HG03565 (cell line): Measurements from ENCODE around the gene GSDME.

Experiments
- ATAC-seq: cut with Tn5 transposase; IDR thresholded peaks from one replicate; pipeline ENCODE4 v1.9.1; 2021; ENCODE audit warnings: mild to moderate bottlenecking, moderate library complexity; ENCODE audit not compliant: unreplicated experiment

Gene GSDME

DNA sequence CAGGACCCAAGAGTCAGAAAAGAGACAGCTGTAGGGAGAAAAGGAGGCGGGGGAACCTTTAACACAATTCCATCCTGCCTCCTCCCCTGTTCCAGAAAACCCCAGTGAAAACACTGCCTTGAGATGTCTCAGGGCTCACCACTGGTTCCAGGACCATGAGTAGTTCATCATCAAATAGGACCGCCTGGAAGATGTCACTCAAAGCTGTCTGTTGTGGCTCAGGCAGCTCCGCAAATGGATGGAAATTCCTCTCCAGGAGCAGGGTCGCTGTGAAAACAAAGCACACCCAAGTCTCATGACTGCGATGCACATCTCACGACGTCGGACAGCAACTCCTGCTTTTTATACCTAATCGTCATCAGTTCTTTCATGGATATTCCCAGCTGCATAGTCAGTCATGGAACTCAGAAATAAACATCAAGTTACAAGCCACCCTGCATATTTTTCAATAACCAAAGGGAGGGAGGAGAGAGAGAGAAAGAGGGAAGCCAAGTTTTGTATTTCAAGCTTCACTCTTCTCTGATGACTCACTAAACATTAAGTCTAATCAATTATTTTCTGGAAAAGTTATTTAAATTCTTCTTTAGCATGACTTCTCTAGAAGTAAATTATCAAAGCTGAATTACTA, 49.2 kb downstream of the GSDME start:
- no peak for ATAC-seq

DNA sequence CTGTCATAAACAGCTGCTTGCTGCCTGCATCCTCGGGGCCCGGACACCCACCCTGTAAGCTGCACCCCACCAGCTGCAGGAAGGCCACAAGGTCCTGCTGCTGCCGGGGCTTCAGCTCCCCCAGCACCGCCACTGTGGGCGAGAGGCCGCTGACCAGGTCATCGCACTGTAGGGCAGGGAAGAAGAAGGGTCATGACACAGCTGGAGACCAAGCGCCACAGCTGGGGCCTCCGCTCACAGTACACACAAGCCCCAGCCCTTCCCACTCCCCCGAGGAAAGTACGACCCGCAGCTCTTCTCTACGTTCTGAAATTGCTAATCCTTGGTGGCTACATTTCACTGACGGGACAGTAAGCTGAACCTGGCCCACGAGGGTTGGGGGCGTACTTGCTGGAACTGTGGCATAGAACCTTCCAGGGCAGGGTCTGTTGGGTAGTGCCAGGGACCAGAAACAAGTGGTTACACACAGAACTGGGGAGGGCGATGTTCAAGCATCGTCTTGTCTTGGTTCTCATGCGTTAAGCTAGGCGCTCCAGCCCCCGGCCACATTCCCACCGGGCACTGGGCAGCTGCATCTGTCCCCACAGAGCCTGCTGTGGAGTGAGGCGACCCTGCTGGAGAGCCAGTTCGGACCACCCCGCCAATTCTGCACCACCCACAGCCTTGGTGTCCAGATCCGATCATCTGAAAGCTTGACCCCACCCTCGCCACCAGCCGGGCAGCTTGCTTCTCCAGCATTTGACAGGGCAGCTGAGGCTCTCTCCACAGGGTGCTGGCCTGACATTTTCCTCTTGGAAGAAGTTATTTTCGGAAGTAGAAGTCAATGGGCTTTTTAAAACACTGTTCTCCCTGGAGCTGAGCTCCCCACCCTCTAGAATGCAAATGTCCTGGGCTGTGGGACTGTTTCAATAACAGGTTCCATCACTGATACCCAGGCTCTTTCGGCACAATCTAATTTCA, 50.8 kb downstream of the GSDME start:
- no peak for ATAC-seq

DNA sequence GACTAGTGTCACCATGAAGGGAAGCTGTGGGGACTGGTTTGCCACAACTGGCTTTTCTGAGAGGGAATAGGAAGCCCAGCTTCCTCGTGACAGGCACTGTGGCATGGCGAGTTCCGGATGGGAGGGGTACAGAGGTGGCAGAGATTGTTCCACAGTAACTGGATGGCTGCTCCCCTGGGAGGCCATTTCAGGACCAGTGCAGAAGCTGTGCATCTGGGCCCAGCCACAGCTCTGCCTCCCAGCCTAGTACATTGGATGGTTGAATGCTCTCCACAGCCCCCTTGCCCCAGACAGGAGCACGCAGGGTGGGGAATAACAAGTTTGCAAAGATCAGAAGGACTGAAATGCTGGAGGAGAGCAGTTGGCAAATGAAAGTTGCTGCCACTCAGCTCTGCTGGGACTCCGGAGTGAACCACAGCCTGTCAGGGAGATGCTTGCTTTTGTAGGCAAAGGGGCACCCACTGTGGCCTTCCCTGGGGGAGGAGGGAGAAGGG, 51.8 kb downstream of the GSDME start:
- no peak for ATAC-seq

DNA sequence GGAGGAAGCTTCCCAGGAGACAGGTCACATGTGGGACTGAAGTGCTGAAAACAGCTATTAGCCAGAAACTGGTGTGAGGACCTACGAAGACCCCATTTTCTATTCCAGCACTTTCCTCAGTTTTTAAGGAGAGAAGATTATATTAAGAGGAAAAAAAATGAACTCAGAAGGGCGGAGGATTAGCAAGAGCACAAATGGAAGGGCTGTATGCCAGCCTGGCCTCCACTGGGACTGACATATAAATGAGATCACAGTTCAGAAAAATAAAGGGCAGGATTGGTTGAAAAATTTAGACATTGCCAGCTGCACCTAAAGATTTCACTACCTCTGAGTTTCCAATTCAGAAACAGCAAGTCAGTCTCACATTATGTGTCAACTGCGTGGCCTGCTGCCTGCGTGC, 53.0 kb downstream of the GSDME start:
- no peak for ATAC-seq

DNA sequence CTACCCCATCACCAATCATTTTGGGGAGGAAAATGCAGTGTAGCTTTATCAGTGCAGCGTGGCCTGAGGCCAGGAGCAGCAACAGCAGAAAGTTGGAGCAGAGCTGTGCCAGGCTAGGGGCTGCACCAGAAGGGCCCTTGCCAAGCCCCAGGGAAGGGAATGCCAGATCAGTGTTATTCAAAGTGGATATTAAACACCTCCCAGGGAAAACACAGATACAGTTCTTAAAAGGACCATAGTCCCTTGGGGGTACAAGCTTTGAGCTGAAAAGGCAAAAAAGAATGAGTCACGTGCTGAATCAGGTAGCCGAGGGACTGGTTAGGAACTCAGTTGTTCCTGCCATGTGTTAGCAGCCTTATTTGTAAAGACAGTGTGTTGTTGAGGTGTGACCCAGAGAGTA, 54.0 kb downstream of the GSDME start:
- ATAC-seq: no peak

DNA sequence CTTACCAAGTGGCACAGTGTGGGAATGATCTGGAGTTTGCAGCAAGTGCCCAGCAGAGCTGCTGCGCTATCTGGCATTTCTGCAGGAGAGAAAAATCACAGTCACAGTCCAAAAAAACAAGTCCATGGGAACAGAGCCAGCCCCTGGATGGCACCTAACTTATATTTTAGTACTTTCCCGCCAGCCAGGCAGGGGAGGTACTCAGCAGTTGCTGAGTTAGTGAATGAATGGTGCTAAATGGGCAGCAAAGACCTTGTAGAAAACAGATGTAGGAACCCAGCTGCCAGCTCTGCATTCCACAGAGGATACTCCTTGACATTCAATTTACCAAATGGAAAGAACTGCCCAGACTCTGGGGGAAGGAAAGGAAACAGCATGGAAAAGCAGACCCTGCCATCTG, 54.5 kb downstream of the GSDME start:
- no peak for ATAC-seq

DNA sequence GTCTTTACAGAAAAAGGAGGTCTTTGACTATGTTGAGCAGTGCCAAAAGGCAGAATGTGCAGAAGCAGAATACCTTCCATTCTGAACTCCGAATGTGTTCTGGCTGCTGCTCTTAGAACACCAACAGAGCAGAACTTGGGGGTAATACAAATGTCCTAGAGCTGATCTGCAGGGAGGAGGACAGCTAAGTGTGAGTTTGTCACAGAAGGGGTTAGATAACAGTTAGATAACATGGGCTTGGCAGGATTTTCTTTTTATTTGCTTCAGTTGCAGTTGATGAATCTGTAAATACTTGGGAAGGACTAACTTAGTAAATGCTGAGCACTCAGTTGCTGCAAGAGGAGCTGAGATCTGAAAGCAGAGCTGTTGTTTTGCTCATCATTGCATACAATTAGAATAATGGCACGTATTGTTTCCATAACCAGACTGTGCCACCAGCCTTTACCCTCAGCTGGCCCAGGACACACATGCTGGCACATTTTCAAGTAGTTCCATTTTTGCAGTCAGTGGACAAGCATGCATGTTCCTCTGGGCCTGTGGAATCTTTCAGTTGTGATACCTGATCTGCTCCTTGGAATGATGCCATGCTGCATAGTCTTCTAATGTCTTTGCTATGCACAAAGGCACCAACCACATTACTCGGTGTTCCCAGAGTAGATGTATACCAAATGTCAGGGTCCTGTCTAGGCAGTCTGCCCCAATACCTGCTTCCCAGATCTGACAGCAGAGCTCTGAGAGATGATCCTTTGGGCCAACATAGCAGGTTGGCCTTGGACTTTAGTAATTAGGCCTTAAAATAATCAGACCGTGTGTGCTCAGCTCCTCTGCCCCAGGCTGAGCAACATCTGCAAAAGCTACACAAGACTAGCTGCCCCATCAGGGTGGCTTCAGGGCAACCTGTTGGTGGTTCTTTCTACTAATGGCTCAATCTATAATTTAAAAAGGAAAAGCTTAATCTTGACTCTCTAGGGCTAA, 55.7 kb downstream of the GSDME start:
- ATAC-seq: no peak

DNA sequence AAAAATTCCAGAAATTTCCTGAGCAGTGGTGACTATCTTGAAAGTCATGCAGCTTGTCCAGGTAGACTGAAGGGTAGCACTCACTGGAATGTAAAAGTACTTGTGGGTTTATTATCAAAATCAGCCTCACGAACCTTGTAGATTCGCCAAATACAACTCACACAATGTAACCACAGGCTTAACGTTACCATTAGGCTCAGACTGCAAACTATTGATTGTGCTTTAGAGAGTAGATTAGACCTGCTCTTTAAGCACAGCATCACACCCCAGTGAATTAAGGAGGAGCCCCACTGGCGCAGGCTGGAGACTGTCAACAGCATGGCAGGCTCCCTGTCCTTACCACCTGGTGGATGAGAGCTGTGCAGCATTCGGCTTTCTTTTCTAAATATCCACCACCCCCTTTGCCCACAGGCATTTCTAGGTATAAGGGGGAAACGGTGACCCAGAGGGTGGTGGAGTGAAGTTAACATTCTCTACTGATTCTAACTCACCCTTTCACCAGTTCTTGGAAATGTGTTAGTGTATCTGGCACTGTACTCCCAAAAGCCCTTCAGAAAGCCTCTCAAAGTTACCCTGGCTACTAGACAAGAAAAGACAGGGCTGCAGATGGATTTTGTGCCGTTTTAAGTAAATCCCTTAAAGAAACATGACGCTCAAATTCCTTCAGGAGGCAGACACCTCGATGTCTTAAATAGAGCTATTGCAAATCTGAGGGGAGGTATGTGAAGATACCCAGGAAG, 56.6 kb downstream of the GSDME start:
- no peak for ATAC-seq

DNA sequence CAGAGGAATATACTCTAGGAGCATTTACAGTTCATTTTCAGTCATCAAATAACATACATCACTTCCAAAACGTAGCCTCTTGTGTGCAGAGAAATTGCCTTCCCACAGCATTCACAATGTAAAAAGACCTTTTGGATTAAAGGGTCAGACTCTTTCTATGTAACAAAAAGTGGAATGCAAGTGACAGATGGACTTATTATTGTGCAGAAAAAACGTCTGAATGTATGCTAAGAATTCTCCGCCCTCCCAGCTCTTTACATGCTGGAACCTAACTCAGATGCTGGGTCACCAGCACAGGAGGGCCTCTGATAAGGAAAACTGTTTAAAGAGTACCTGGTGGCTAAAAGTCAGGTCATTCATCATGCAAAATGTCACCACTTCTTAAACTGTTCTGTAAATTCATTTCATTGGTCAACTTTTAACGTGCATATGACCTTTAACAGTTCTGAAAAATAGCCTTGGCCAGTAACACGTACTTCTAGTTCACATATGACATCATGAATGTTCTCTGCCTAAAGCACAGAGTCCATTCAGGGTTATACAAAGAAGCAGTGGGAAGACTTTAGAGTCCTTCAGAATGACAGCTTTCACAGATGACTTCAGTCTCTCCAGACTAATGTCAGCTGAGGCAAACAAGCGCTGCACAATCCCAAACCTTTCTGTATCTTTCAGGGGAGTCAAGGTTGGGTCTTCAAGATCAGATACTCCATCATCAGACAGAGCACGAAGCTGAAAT, 58.6 kb downstream of the GSDME start:
- no peak for ATAC-seq

DNA sequence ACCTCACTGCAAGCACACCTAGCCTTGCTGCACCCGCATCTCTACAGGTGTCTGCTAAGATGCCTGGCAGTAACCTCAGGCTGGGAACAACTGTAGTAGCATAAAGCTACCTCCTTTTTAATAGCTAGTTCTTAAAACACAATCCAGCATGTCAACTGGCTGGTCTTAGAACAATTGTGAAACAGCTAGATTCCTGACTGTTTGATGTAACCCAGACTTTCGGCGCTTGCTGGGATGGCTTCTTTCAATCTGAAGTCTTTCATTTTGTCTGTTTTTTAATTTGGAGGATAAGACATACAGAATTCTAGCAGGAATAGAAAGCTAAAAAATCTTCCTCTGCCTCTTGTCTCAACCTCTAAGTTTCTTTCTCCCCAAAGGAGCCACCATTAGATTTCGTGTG, 59.8 kb downstream of the GSDME start:
- no peak for ATAC-seq

DNA sequence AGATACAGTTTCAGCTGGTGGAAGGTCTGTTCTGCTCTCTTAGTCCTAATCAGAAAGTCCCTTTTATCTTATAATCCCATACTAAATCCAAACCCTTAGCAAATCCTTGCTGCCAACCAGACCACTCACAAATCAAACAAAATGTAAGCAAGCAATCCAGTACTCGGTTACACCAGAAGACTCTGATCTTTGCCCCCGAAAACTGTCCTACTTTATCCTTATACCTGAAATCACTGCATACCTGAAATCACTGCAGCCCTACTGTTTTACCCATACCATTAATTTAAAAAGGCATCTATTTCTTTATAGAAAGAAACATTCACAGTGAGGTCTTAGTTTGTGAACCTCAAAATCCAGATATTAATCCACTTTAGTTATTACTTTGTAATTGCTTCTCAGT, 64.7 kb downstream of the GSDME start:
- no peak for ATAC-seq

DNA sequence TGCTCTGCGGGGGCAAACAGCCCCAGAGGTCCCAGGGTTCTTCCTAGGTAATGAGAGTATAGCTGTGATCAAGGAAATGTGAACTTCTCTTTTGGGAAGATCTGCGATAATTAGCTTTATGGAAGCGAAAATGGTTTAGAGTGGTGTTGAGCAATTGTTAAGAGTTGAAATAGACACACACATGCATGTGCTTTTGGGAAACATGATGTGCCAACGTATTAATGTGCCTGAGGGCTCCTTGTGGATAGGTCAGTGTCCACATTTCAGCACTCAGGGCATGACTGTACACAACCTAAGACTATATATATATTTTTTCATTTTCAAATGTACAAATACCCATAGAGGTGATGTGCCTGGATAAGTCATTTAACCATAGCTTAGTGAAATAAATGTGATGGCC, 67.0 kb downstream of the GSDME start:
- no peak for ATAC-seq

DNA sequence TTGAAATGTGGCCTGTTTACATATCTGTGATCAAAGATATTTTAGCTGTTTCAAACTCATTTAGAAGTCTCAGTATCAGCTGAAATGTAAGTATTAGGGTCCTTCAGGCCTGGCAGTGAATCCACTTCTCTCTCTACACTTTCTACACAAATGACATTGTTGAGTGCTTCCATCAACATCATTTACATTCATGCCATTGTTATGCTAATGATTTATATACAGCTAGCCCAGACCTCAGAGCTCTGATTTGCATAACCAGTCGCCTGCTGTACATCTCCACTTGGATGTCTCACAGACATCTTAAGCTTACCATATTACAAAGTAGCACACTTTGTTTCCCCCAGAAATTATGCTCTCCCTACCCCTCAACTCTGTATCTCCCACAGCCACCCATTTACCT, 71.6 kb downstream of the GSDME start:
- no peak for ATAC-seq

DNA sequence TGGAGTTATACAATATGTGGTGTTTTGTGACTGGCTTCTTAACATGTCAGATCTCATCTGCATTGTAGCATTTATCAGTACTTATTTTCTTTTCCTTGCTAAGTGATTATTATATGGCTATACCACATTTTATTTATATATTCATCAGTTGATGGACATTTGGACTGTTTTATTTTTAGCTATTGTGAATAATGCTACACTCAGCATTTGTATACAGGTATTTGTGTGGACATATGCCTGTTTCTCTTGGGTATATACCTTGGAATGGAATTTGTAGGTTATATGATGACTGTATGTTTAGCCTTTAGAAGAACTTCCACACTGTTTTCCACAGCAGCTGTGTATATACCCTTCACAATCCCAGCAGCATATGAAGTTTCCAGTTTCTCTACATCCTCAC, 86.5 kb downstream of the GSDME start:
- no peak for ATAC-seq

DNA sequence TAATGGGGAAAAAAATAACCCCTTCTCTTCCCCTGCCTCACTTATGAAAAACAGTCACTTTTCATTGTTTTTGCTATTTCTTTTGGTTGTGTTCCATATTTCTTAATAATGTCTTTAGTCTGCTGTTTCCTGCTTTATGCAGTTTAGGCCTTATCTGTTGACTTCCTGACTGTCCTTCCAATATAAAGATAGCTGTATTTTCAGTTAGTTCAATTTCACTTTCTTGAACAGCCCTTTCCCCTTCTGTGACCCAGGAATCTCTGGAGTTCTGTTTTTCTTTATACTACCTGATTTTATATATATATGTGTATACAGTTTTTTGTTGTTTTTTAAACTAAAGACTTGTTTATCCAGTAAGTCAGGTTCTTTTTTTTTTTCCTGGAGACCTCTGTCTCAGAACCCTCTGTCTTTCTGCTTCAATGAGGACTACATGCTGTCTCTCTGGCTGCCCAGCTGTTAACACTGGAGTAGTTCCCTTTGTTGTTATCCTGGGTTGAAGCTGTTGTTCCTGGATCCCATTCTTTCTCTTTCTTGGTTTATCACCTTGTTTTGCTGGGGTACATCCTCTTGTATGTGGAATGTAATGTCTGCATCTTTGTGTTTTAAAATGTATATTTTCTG, 87.2 kb downstream of the GSDME start:
- no peak for ATAC-seq

DNA sequence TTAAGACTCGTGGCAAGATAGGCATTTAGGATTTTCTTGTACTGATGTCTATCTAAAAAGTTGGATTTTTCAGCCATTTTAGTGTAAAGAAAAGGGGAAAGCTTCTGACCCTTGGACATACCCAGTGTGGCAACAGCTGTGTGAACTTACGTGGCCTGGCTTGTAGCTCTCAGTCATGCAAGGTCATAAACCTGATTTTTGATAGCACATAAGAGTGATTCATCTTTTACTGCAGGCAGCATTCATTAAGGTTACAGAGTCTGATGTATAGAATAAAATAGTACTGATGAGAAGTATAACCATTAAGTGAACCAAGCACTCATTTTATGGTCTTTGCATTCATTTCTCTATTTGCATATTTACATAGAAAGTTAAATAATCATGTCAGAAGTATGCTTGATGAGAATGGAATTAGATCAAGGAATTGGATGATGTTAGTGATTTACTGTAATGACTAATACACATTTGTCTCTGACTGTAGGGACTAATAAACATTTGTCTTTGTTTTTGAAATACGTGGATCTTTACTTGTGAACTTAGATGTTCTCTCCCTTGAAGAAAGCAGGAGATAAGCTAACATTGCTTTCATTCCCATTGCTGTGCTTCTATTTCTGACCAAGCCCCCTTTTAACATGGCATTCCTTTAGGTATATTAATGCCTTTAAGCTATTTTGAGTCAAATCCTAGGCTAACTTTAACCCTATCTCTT, 88.2 kb downstream of the GSDME start:
- ATAC-seq: no peak

DNA sequence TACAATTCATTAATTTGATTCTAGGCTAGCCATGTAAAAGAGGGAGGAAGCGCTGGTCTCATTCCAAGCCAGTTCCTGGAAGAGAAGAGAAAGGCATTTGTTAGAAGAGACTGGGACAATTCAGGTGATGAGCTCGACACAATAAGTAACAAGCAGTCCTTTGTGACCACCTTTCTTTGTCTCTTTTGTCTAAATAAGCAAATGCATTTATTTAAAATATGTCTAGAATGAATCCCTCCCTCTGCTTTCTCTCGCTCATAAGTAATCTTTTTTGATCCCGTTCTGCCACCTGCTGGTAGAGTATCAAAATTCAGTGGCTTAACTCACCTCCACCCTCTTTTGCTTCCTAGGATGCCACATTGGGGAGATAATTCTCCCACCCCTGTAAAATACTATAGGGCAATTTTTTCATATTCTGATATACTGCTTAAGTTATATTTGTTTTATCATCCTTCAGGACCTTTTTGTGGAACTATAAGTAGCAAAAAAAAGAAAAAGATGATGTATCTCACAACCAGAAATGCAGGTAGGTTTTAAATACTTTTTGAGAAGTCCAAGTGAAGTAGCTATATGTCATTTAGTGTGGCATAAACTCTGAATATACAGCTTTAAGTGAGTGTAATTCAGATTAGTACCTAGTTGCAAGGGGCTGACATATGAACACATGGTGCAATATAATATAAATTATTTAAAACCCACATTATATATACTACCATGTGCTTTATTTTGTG, 91.5 kb downstream of the GSDME start:
- no peak for ATAC-seq

DNA sequence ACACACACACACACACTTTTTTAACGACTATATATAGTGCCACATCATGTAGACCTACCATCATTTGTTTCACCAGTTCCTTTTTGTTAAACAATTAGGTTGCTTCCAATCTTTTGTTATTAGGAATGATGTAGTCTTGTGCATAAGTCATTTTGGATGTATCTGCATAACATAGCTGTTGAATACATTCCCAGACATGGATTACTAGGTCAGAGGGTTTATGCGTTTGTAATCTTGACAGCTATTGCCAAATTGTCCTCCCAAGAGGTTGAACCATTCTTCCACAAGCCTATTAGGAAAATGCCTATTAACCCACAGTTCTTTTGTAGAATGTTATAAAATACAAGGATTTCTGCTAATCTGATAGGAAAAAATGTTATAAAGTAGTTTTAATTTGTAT, 96.7 kb downstream of the GSDME start:
- ATAC-seq: no peak
